Adrenal gland (tissue), 5 donors: ENCODE measurements around the gene GRID1.

Experiments
- POLR2A ChIP-seq, 2 donors: fragments of 450-650 bp; IDR thresholded peaks; one replicate each; pipeline ENCODE4 v1.6.1; 2017; ENCODE audit warnings: antibody characterized with exemption in 2 of 2, mild to moderate bottlenecking in 2 of 2, moderate library complexity in 1 of 2
- TF ChIP-seq, protein P1 (sequence below), 6 experiments: fragments of 450-650 bp in 4 of 6; fragments of 200-600 bp in 2 of 6; sonication (generic) in 1 of 6; IDR thresholded peaks; 1 replicate in 5 of 6; 2 replicates in 1 of 6; pipeline versions ENCODE4 v1.5.1 to v1.8.0; 2016 to 2021; ENCODE audit warnings: antibody characterized with exemption in 6 of 6, mild to moderate bottlenecking in 2 of 6, moderate library complexity in 1 of 6
- donor health status: DM: no; HTN: no; CAD: no.

- TF ChIP-seq, protein P1, sequence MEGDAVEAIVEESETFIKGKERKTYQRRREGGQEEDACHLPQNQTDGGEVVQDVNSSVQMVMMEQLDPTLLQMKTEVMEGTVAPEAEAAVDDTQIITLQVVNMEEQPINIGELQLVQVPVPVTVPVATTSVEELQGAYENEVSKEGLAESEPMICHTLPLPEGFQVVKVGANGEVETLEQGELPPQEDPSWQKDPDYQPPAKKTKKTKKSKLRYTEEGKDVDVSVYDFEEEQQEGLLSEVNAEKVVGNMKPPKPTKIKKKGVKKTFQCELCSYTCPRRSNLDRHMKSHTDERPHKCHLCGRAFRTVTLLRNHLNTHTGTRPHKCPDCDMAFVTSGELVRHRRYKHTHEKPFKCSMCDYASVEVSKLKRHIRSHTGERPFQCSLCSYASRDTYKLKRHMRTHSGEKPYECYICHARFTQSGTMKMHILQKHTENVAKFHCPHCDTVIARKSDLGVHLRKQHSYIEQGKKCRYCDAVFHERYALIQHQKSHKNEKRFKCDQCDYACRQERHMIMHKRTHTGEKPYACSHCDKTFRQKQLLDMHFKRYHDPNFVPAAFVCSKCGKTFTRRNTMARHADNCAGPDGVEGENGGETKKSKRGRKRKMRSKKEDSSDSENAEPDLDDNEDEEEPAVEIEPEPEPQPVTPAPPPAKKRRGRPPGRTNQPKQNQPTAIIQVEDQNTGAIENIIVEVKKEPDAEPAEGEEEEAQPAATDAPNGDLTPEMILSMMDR (IDR thresholded peaks at IDR 0.05) = peak in 5 of 6 experiments; percentile 11 to 52 (median 37)
- no peak for TF ChIP-seq POLR2A (IDR thresholded peaks at IDR 0.05)
These were observed 3.3 kb downstream of the GRID1 start for GRCh38 chr10:86363184-86363832.
